Stimulated activated CD4-positive, alpha-beta T cell treated with anti-CD3 and anti-CD28 coated beads, Interleukin-12 subunit alpha, Interleukin-12 subunit beta, amount 100 ng/mL, for 48 hours (primary cell): ENCODE results near the gene GRIN2A.

ENCODE experiments used
- DNase-seq, 3 donors: peaks; one replicate each; pipeline ENCODE4 v3.0.0-alpha.2; 2020; ENCODE audit warnings: low read depth in 2 of 3, low spot score in 1 of 3

GRIN2A gene

GRCh38 chr16:10182222-10183053 is at the start of gene GRIN2A:
GRIN2A (minus strand) TSS chr16:10182428; CDS start chr16:10180411, 2,017 bp downstream.
- no peak for DNase-seq

GRCh38 chr16:10231563-10231962 is 49.3 kb upstream of the GRIN2A start:
- no peak for DNase-seq

GRCh38 chr16:10228779-10229178 is 46.6 kb upstream of the GRIN2A start:
- DNase-seq, result no peak

GRCh38 chr16:10226987-10227306 is 44.7 kb upstream of the GRIN2A start:
- DNase-seq, result no peak

GRCh38 chr16:10226141-10226986 is 44.1 kb upstream of the GRIN2A start:
- DNase-seq, result no peak

GRCh38 chr16:10225653-10226052 is 43.4 kb upstream of the GRIN2A start:
- no peak for DNase-seq

- DNase-seq, result no peak
Observed at GRCh38 chr16:10224850-10225249, 42.6 kb upstream of the GRIN2A start.

GRCh38 chr16:10220942-10221341 is 38.7 kb upstream of the GRIN2A start:
- no peak for DNase-seq

- no peak for DNase-seq
Observed at GRCh38 chr16:10219742-10220141, 37.5 kb upstream of the GRIN2A start.

- DNase-seq, result no peak
Observed at GRCh38 chr16:10218490-10219206, 36.4 kb upstream of the GRIN2A start.

- no peak for DNase-seq
Observed at GRCh38 chr16:10213748-10214147, 31.5 kb upstream of the GRIN2A start.

GRCh38 chr16:10210944-10211343 is 28.7 kb upstream of the GRIN2A start:
- no peak for DNase-seq

GRCh38 chr16:10206865-10207264 is 24.6 kb upstream of the GRIN2A start:
- DNase-seq, result no peak

GRCh38 chr16:10206215-10206614 is 24.0 kb upstream of the GRIN2A start:
- DNase-seq, result no peak

GRCh38 chr16:10205688-10206087 is 23.5 kb upstream of the GRIN2A start:
- no peak for DNase-seq

GRCh38 chr16:10202649-10203048 is 20.4 kb upstream of the GRIN2A start:
- DNase-seq, result no peak

GRCh38 chr16:10200637-10201586 is 18.7 kb upstream of the GRIN2A start:
- no peak for DNase-seq

- DNase-seq, result no peak
Observed at GRCh38 chr16:10196999-10197398, 14.8 kb upstream of the GRIN2A start.

- DNase-seq, result no peak
Observed at GRCh38 chr16:10191096-10191495, 8.9 kb upstream of the GRIN2A start.

GRCh38 chr16:10189861-10190390 is 7.7 kb upstream of the GRIN2A start:
- no peak for DNase-seq
